Heart right ventricle (tissue), 16 donors: ENCODE measurements around the gene MELTF. TPM values are rescaled to one million over a fixed set of nuclear protein-coding genes. Genes with fewer than 3 reads are reported as not detected.
A peak's percentile ranks its signal among the peaks of the same experiment; 100 is the strongest.

Experiments used
- ATAC-seq, 8 donors: fragments of 200-7000 bp; cut with Tn5 transposase; one replicate each; pipeline ENCODE4 v1.9.1; 2020; ENCODE audit warnings: mild to moderate bottlenecking in 8 of 8, moderate library complexity in 8 of 8, moderate number of reproducible peaks in 1 of 8
- DNase-seq, 2 donors: peaks; one replicate each; pipeline ENCODE4 v3.0.0-alpha.2; 2020
- H3K27ac ChIP-seq, 10 donors: fragments of 200-600 bp; sonication (generic) in 2 of 10; one replicate each; pipeline versions ENCODE4 v1.5.0 to v1.8.0; 2020 to 2022; ENCODE audit warnings: mild to moderate bottlenecking in 3 of 10
- H3K27me3 ChIP-seq, 7 donors: fragments of 200-600 bp; one replicate each; pipeline ENCODE4 v1.8.0; 2021 to 2022; ENCODE audit warnings: mild to moderate bottlenecking in 2 of 7
- H3K36me3 ChIP-seq, 9 donors: fragments of 200-600 bp; sonication (generic) in 1 of 9; one replicate each; pipeline versions ENCODE4 v1.5.0 to v1.8.0; 2020 to 2022; ENCODE audit warnings: mild to moderate bottlenecking in 2 of 9
- H3K4me1 ChIP-seq, 9 donors: fragments of 200-600 bp; sonication (generic) in 1 of 9; one replicate each; pipeline versions ENCODE4 v1.5.0 to v1.8.0; 2020 to 2022; ENCODE audit warnings: mild to moderate bottlenecking in 4 of 9
- H3K4me3 ChIP-seq, 10 donors: fragments of 200-600 bp; sonication (generic) in 2 of 10; one replicate each; pipeline versions ENCODE4 v1.5.0 to v1.8.0; 2020 to 2022; ENCODE audit warnings: mild to moderate bottlenecking in 7 of 10, moderate library complexity in 2 of 10
- H3K9me3 ChIP-seq, 11 donors: fragments of 200-600 bp in 10 of 11; sonication (generic) in 2 of 11; one replicate each; pipeline versions ENCODE4 v1.5.0 to v1.8.0; 2013 to 2022; ENCODE audit warnings: mild to moderate bottlenecking in 2 of 11, control low read depth in 1 of 11, moderate library complexity in 1 of 11
- CTCF ChIP-seq, 9 donors: fragments of 200-600 bp; sonication (generic) in 2 of 9; IDR thresholded peaks; one replicate each; pipeline versions ENCODE4 v1.5.0 to v1.8.0; 2021 to 2022; ENCODE audit warnings: antibody characterized with exemption in 9 of 9, mild to moderate bottlenecking in 5 of 9, moderate library complexity in 1 of 9
- WGBS, 2 donors: extraction: QIAGEN DNeasy Blood & Tissue Kit; methylation state at CpG; one replicate each; pipeline ENCODE4 v1.1.7; 2013; ENCODE audit warnings: inconsistent platforms in 1 of 2; 5-methylcytosine and 5-hydroxymethylcytosine counted together
- intact Hi-C, 10 donors: fragments of 100-400 bp; cut with DNase I; formaldehyde crosslinking; loops; one replicate each; pipeline versions ENCODE4 v1.11.1 to v1.14.2; 2022
- polyA plus RNA-seq, 2 donors: library from polyadenylated mRNA; stranded (reverse); fragments of 200-250 nt; gene quantifications; one replicate each; pipeline ENCODE4 v1.2.3, GENCODE V29; 2013
- total RNA-seq, 10 donors: library from RNA; stranded (reverse); fragmentation: NEBNext Ultra II Directional in 3 of 10; extraction: Animal tissue kit (Norgen Biotek cat#: 25700) in 3 of 10; gene quantifications; one replicate each; pipeline versions ENCODE4 v1.2.1 to v1.2.4, GENCODE V29; 2021 to 2023
- donor health status: Arrhythmogenic right ventricular cardiomyopathy.
- donor health status: ischemic (EF 13 %, LVEDD 7.1; RV severe dilation, severe dysfunction).
- donor health status: healthy with polysubstance abuse.
- donor health status: DM: no; HTN: yes; CAD: no.
- donor health status: DM: no; HTN: no; CAD: no.
- donor health status: ischemic (EF 25% LVEDD 6.9; RV normal size, moderate dysfunction).
- donor health status: ischemic (EF 25% LVEDD 5.7; RV mildly dilated, moderate dysfunction).
- donor health status: healthy.
- donor health status: DM: yes; HTN: yes; CAD: no.
- donor health status: Ischemic cardiomyopathy.
- donor health status: ischemic (EF 35%, LVEDD 5.7; RV mildly dilated, moderate dysfunction).
- donor health status: nonischemic (EF 11% LVEDD 7.7; RV severe dilation, severe dysfunction).
- donor health status: DM: yes; HTN: yes; CAD: no.
- donor health status: PGD.
- donor health status: ischemic (EF 29% LVEDD 5.4; RV normal size, mild dysfunction).
- donor health status: nonischemic (EF 23%, LVEDD 6.1; RV moderate dilation, normal function).

Gene MELTF
- total and polyA plus RNA-seq, 12 donors: 2.5 to 31.4 (median 6.8) TPM

- peak overlapping the region; percentile 77 to 99 (median 87) for H3K4me3 ChIP-seq
- H3K4me1 ChIP-seq: peaks cover 5 to 18% (median 11%) of the 10 kb centered on the region in 9 donors
- no peaks in the 10 kb centered on the region for H3K9me3 ChIP-seq
- ATAC-seq: peak in 7 of 8 donors; percentile 16 to 44 (median 24)
- intact Hi-C loops: loop anchor here in 5 of 10 donors (1.0 to 10.0 kb wide), 5 partner anchors 26 to 424 kb away; partner anchors contain the start of gene NCBP2 (in 1 of the 5)
- TF ChIP-seq CTCF (IDR thresholded peaks at IDR 0.05): no peak
- 0% methylated on average over 61 to 72 of the region's 72 CpGs for WGBS, 2 donors
- H3K36me3 ChIP-seq: peaks cover 0 to 6% (median 0%) of the 10 kb centered on the region in 9 donors
- H3K27me3 ChIP-seq: no peaks in the 10 kb centered on the region
- H3K27ac ChIP-seq: peak overlapping the region in 9 of 10 donors; percentile 77 to 90 (median 85)
- DNase-seq: peak; percentile 22 to 39
These were observed 60.4 kb downstream of the MELTF start for GRCh38 chr3:196969134-196969659.

GRCh38 chr3:196968233-196969133 lies 61.1 kb downstream of the MELTF start, which contains the start of gene PIGZ:
Gene PIGZ (minus strand): TSS chr3:196968833. CDS start chr3:196952031, 16,802 bp downstream.
- TF ChIP-seq CTCF (IDR thresholded peaks at IDR 0.05): no peak
- Histone ChIP-seq H3K27ac (peak within 1 kb of the TSS in 9 of 10 donors; percentile 77 to 90 (median 85)), H3K4me3 (peak within 1 kb of the TSS; percentile 77 to 99 (median 87)), H3K4me1 (peaks cover 5 to 18% (median 11%) of the 10 kb centered on the region in 9 donors), H3K36me3 (peaks cover 0 to 9% (median 0%) of the 10 kb centered on the region in 9 donors), H3K27me3 (no peaks in the 10 kb centered on the region), H3K9me3 (no peaks in the 10 kb centered on the region)
- intact Hi-C loops: loop anchor here in 5 of 10 donors (1.0 to 10.0 kb wide), 5 partner anchors 26 to 424 kb away; partner anchors contain the start of gene NCBP2 (in 1 of the 5)
- peak; percentile 65 to 88 (median 80) for ATAC-seq
- DNase-seq: peak in 1 of 2 donors; percentile 55
- WGBS, 2 donors: 1 to 5% methylated on average over 37 to 98 of the region's 98 CpGs

DNA sequence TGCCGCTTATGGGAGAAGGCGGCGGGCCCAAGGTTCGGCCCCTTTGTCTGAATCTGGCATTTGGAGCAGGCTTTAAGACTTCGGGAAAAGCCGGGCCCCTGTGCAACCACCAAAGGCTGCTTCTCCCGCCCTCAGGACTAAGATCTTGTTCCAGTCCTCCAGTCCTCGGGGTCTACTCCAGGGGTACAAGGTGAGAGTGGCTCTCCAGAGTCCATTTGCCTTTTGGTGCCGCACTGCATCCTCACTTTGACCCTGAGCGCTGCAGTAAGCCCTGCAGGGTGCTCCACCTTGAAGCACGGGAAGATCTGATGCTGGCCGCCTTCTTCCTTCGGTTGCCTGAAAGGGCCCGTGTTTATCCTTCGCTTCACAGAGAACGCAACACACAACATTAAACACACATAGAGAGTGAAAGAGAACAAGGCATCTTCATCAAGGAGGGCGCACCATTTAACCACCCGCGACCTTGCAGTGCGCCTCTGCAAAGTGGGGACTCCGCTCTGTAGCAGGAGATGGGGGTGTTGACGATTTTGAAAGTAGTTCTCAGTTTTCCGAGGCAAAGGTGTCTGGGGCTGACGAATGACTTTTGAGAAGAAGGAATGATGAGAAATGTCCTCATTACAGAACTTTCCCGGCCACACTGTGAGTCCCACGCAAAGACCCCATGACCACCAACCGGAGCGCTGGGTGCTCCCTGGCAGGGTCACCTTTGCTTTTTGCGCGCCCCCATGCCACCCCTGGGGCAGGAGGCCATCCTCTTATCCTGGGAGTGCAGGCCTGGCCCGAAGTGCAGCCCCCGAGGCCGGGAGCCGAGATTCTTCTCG lies 62.0 kb downstream of the MELTF start:
- H3K27ac ChIP-seq: peak overlapping the region in 4 of 10 donors; percentile 46 to 83 (median 55)
- WGBS, 2 donors: 60 to 69% methylated on average over 35 of the region's 35 CpGs
- no peak for DNase-seq
- no peaks in the 10 kb centered on the region for H3K27me3 ChIP-seq
- ATAC-seq: peak in 1 of 8 donors; percentile 8
- H3K4me3 ChIP-seq: peak overlapping the region; percentile 77 to 99 (median 87)
- peaks cover 5 to 18% (median 11%) of the 10 kb centered on the region in 9 donors for H3K4me1 ChIP-seq
- intact Hi-C loops: loop anchor here in 5 of 10 donors (2.0 to 10.0 kb wide), 4 partner anchors 25 to 423 kb away; partner anchors contain the start of gene NCBP2 (in 1 of the 5)
- no peaks in the 10 kb centered on the region for H3K9me3 ChIP-seq
- no peak for TF ChIP-seq CTCF (IDR thresholded peaks at IDR 0.05)
- H3K36me3 ChIP-seq: peaks cover 0 to 12% (median 0%) of the 10 kb centered on the region in 9 donors
